GM13976 (cell line): ENCODE results near the gene PDP2.

Source experiments
- DNase-seq: peaks from one replicate; pipeline ENCODE4 v3.0.0; 2012; ENCODE audit warnings: low spot score
- in situ Hi-C: fragments of 300-500 bp; cut with MboI; formaldehyde crosslinking; loops from one replicate; pipeline ENCODE4 v1.12.0; 2022; ENCODE audit warnings: low sequenced_read_pairs, mixed read lengths, inconsistent platforms; ENCODE audit not compliant: unreplicated experiment
- TF ChIP-seq, protein P1 (sequence below): IDR thresholded peaks from 2 replicates; pipeline ENCODE4 v1.5.1; 2012; ENCODE audit warnings: borderline replicate concordance, mild to moderate bottlenecking; ENCODE audit not compliant: insufficient read depth; ENCODE audit errors: extremely low read depth, missing control alignments, control extremely low read depth

Gene PDP2

GRCh38 chr16:66920924-66921680, 40.8 kb downstream of the PDP2 start:
- TF ChIP-seq, protein P1, sequence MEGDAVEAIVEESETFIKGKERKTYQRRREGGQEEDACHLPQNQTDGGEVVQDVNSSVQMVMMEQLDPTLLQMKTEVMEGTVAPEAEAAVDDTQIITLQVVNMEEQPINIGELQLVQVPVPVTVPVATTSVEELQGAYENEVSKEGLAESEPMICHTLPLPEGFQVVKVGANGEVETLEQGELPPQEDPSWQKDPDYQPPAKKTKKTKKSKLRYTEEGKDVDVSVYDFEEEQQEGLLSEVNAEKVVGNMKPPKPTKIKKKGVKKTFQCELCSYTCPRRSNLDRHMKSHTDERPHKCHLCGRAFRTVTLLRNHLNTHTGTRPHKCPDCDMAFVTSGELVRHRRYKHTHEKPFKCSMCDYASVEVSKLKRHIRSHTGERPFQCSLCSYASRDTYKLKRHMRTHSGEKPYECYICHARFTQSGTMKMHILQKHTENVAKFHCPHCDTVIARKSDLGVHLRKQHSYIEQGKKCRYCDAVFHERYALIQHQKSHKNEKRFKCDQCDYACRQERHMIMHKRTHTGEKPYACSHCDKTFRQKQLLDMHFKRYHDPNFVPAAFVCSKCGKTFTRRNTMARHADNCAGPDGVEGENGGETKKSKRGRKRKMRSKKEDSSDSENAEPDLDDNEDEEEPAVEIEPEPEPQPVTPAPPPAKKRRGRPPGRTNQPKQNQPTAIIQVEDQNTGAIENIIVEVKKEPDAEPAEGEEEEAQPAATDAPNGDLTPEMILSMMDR, result no peak
- in situ Hi-C loops, result no loop called here
- no peak for DNase-seq

GRCh38 chr16:66921729-66922450, 41.6 kb downstream of the PDP2 start:
- TF ChIP-seq, protein P1, result no peak
- in situ Hi-C loops, result no loop called here
- no peak for DNase-seq

- in situ Hi-C loops, result no loop called here
- no peak for DNase-seq
- TF ChIP-seq, protein P1, result no peak
Observed at GRCh38 chr16:66923247-66923731, 43.0 kb downstream of the PDP2 start.

- DNase-seq, result no peak
- TF ChIP-seq, protein P1, result no peak
- in situ Hi-C loops, result no loop called here
Observed at GRCh38 chr16:66923866-66924265, 43.6 kb downstream of the PDP2 start.

GRCh38 chr16:66924527-66925321, 44.4 kb downstream of the PDP2 start:
- DNase-seq, result peak; percentile 87
- in situ Hi-C loops, result no loop called here
- TF ChIP-seq, protein P1, result peak; percentile 64

- in situ Hi-C loops, result no loop called here
- TF ChIP-seq, protein P1, result no peak
- peak; percentile 63 for DNase-seq
Observed at GRCh38 chr16:66925322-66925840, 45.1 kb downstream of the PDP2 start, which contains the start of gene RRAD. Gene RRAD, minus strand, starts transcription at chr16:66925535. Its CDS starts 356 bp downstream, at chr16:66925179.
